KMS-11 (cell line): Measurements from ENCODE around the gene RECQL5.
A peak's percentile ranks its signal among the peaks of the same experiment; 100 is the strongest.

ENCODE experiments used
- H2AFZ ChIP-seq: fragments of 200-600 bp; sonication (generic); 2 replicates; pipeline ENCODE4 v1.6.1; 2016; ENCODE audit warnings: antibody characterized with exemption, mixed run types, low read depth
- H3K27ac ChIP-seq: fragments of 200-600 bp; sonication (generic); 2 replicates; pipeline ENCODE4 v1.6.1; 2016; ENCODE audit warnings: mild to moderate bottlenecking, mixed run types
- H3K27me3 ChIP-seq: fragments of 200-600 bp; sonication (generic); 2 replicates; pipeline ENCODE4 v1.6.1; 2017; ENCODE audit warnings: mild to moderate bottlenecking, low read depth, mixed run types, moderate library complexity; ENCODE audit not compliant: insufficient read depth
- H3K36me3 ChIP-seq: fragments of 200-600 bp; sonication (generic); 2 replicates; pipeline ENCODE4 v1.6.1; 2017; ENCODE audit warnings: mild to moderate bottlenecking, mixed run types; ENCODE audit not compliant: insufficient read depth
- H3K4me1 ChIP-seq: fragments of 200-600 bp; sonication (generic); 2 replicates; pipeline ENCODE4 v1.6.1; 2016; ENCODE audit warnings: mild to moderate bottlenecking, low read depth, mixed run types; ENCODE audit not compliant: poor library complexity, severe bottlenecking
- H3K4me2 ChIP-seq: fragments of 200-600 bp; sonication (generic); 2 replicates; pipeline ENCODE4 v1.7.0; 2016; ENCODE audit warnings: mild to moderate bottlenecking, mixed run types
- H3K4me3 ChIP-seq: fragments of 200-600 bp; sonication (generic); IDR thresholded peaks from 2 replicates; pipeline ENCODE4 v1.6.1; 2017; ENCODE audit warnings: low read depth, low read length, mixed read lengths; ENCODE audit not compliant: insufficient read depth
- H3K79me2 ChIP-seq: fragments of 200-600 bp; sonication (generic); 2 replicates; pipeline ENCODE4 v1.6.1; 2016; ENCODE audit warnings: low read depth, mixed run types; ENCODE audit not compliant: insufficient read depth
- H3K9ac ChIP-seq: fragments of 200-600 bp; sonication (generic); 2 replicates; pipeline ENCODE4 v1.6.1; 2016; ENCODE audit warnings: mild to moderate bottlenecking, mixed run types
- H4K20me1 ChIP-seq: fragments of 200-600 bp; sonication (generic); 2 replicates; pipeline ENCODE4 v1.6.1; 2016; ENCODE audit warnings: mild to moderate bottlenecking, mixed run types; ENCODE audit not compliant: insufficient read depth
- TF ChIP-seq, protein P1 (sequence below): fragments of 200-600 bp; sonication (generic); conservative IDR thresholded peaks from 2 replicates; pipeline ENCODE4 v1.6.1; 2017; ENCODE audit warnings: low read depth, mild to moderate bottlenecking, antibody characterized with exemption, low read length, moderate library complexity, mixed read lengths

Gene RECQL5

DNA sequence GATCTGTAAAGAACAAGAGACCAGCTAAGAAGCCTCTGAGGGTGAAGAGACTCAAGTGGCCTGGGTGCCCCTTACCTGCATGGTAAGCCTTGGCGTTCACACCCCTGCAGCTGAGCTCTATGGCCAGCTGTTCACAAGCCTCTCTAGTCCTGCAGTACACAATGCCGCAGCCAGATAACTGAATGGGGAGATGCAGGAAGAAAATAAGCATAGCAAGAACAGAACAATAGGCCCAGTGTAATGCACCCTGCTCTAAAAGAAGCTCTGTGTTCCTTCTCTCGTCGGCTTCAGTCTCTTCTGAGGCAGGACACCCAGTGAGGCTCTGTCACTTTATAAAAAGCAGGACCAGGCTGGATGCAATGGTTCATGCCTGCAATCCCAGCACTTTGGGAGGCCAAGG is 5.4 kb downstream of the RECQL5 start:
- Histone ChIP-seq H3K4me2 (no peak overlapping the region), H3K36me3 (no peaks in the 10 kb centered on the region), H3K9ac (no peak overlapping the region), H3K27ac (no peak overlapping the region), H3K4me3 (no peak overlapping the region), H3K79me2 (no peaks in the 10 kb centered on the region), H2AFZ (no peak overlapping the region), H4K20me1 (no peaks in the 10 kb centered on the region), H3K4me1 (peaks cover 19% of the 10 kb centered on the region), H3K27me3 (no peaks in the 10 kb centered on the region)
- TF ChIP-seq, protein P1, sequence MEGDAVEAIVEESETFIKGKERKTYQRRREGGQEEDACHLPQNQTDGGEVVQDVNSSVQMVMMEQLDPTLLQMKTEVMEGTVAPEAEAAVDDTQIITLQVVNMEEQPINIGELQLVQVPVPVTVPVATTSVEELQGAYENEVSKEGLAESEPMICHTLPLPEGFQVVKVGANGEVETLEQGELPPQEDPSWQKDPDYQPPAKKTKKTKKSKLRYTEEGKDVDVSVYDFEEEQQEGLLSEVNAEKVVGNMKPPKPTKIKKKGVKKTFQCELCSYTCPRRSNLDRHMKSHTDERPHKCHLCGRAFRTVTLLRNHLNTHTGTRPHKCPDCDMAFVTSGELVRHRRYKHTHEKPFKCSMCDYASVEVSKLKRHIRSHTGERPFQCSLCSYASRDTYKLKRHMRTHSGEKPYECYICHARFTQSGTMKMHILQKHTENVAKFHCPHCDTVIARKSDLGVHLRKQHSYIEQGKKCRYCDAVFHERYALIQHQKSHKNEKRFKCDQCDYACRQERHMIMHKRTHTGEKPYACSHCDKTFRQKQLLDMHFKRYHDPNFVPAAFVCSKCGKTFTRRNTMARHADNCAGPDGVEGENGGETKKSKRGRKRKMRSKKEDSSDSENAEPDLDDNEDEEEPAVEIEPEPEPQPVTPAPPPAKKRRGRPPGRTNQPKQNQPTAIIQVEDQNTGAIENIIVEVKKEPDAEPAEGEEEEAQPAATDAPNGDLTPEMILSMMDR = no peak

DNA sequence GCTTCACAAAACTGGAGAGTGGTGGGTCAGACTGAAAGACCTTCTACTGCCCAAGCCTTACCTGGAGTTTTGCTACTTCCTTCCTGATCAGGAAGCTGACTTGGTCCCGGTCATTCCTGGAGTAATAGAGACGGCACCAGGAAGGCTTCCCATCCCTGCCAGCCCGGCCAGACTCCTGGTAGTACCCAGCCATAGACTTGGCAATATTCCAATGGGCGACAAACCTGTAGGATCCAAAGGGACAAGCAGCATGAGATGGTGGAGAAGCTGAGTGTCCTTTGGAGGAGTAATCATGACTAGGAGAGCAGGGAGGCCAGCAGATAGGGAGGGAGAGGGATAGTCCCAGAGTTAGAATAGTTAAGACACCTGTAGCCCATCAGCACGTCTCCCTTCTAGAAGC is 8.7 kb downstream of the RECQL5 start:
- H3K9ac ChIP-seq = no peak overlapping the region
- H2AFZ ChIP-seq = no peak overlapping the region
- no peaks in the 10 kb centered on the region for H3K36me3 ChIP-seq
- H3K79me2 ChIP-seq = no peaks in the 10 kb centered on the region
- no peak overlapping the region for H3K4me3 ChIP-seq
- TF ChIP-seq, protein P1 = no peak
- no peak overlapping the region for H3K27ac ChIP-seq
- no peak overlapping the region for H3K4me2 ChIP-seq
- no peaks in the 10 kb centered on the region for H3K27me3 ChIP-seq
- no peaks in the 10 kb centered on the region for H4K20me1 ChIP-seq
- H3K4me1 ChIP-seq = no peaks in the 10 kb centered on the region

DNA sequence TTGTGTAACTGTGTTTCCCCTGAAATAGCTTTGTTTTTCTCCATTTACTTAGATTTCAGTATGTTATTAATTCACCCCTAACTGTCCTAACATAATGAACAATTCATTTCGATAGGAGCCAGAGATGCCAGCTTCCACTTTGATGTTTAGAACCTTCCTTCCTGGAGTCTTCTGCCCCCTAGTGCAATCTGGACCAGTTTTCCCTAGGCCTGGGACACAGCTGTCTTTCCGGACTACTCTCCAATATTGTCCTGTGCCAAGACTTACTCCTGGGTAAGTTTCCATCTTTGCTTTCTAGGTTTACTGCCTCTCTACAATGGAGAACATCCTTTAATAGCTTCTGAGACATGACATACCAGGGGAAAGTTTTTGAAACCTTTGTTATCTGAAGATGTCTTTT is 12.8 kb downstream of the RECQL5 start:
- Histone ChIP-seq H3K27ac (no peak overlapping the region), H3K4me2 (no peak overlapping the region), H3K79me2 (no peaks in the 10 kb centered on the region), H3K9ac (no peak overlapping the region), H3K4me1 (no peaks in the 10 kb centered on the region), H3K36me3 (no peaks in the 10 kb centered on the region), H2AFZ (no peak overlapping the region), H3K4me3 (no peak overlapping the region), H3K27me3 (no peaks in the 10 kb centered on the region), H4K20me1 (no peaks in the 10 kb centered on the region)
- TF ChIP-seq, protein P1 = no peak

DNA sequence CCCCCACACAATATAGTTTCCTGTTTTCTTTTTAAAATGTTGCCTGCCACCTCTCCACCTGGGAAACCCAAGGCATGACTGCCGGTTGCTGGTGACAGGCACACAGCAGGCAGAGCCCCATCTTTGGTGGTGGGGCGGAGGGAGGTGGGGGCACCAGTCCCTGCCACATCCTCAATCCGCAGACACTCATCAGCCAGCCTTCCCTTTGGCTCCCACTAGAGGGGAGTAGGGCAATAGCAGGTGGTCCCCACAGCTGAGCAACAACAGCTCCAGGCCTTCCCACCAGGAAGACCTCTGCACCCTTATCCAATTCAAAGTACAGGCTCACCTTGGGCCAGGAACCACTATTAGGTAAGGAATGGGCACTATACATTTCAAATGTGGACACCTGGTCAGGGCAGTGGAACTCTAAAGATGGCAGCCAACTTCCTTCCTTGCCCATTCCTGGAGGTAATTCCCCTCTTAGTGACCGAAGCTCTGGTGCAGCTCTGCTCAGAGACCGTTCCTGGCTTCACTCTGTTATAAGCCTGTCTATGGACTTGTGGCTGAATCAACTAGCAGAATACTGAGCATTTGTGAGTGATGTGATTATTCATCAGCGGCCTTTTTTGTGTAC is 13.9 kb downstream of the RECQL5 start:
- no peak overlapping the region for H2AFZ ChIP-seq
- H3K27ac ChIP-seq = no peak overlapping the region
- TF ChIP-seq, protein P1 = peak; percentile 85
- H3K36me3 ChIP-seq = no peaks in the 10 kb centered on the region
- H3K4me2 ChIP-seq = no peak overlapping the region
- H3K9ac ChIP-seq = no peak overlapping the region
- H3K4me3 ChIP-seq = no peak overlapping the region
- no peaks in the 10 kb centered on the region for H4K20me1 ChIP-seq
- H3K27me3 ChIP-seq = no peaks in the 10 kb centered on the region
- no peaks in the 10 kb centered on the region for H3K4me1 ChIP-seq
- H3K79me2 ChIP-seq = no peaks in the 10 kb centered on the region
